Smooth muscle cell of the coronary artery (primary cell): ENCODE measurements around the gene HSDL1. TPM values are rescaled to one million over a fixed set of nuclear protein-coding genes. Genes with fewer than 3 reads are reported as not detected.

Experiments
- total RNA-seq: library from RNA; depleted of rRNA; stranded (reverse); fragments of >200 nt; gene quantifications from 2 replicates; pipeline ENCODE4 v1.2.3, GENCODE V29; 2014; ENCODE audit warnings: low replicate concordance

HSDL1 gene
- total RNA-seq: 16.5 and 20.6 TPM in 2 replicates

DNA sequence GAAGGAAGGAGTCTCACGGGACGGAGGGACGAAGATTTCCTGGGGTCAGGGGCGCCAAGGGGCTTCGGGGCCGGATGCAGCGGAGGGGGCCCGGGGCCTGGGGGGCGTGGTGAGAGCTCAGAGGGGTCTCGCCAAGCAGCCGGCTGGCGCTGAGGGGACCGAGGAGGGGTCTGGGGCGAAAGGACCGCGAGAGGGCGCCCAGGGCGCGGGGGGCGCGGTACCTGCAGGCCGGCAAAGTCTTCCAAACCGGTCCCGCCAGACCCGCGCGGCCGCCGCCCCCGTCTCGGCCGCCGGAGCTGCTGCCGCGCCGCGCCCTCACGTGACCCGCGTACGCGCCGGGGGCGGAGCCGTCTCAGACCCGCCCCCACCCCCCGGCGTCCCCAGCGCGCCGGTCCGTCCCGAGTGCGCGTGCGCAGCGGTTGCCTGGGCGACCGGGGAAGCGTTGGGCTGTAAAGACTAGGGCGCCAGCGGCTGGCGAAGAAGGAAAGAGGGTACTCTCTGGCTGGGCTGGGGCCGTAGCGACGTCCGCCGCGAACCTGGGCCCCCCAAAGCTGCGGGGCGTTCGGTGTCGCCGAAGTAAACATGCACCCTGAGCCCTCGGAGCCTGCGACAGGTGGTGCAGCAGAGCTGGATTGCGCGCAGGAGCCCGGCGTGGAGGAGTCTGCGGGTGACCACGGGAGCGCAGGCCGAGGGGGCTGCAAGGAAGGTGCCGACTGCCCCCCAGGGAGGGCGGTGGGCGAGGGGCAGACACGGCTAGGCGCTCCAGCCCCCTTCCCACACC, at the start of gene HSDL1, which contains the start of gene DNAAF1:
TSS of gene HSDL1 (minus strand) at position 319 of the 781 bp plus-strand sequence. CDS start 13,856 bp downstream, outside the sequence.
TSS of gene DNAAF1 (plus strand) at position 450 of the 781 bp plus-strand sequence. CDS start at position 583, 133 bp downstream.

DNA sequence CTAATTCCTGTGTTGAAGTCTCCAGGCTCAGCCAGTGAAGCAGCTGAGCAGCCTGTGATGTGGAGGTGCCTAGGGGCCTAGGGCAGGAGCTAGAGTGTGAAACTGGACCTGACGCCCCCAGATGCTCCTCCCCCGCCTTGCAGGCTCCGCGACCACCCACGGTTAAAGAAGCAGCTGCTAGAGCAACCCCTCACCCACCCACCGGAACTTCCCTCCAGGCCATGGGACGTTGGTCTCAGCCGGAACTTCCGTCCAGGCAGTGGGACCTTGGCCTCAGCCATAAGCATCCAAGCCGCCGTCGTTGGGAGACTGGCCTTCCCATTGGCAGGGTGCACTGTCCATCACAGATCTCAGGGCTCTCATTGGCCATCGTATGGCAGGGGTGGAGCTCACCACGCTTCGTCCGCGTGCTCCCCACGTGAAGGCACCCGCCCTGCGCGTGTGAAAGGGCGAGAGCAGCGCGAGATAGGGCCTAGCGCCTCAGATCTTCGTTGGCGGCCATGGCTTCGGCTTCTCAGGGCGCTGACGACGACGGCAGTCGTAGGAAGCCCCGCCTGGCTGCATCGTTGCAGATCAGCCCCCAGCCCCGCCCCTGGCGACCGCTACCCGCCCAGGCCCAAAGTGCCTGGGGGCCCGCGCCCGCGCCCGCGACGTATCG, 45.9 kb upstream of the HSDL1 start, which contains the start of gene ADAD2:
TSS of gene ADAD2 (plus strand) at position 427 of the 658 bp plus-strand sequence. CDS start at position 501, 74 bp downstream.

DNA sequence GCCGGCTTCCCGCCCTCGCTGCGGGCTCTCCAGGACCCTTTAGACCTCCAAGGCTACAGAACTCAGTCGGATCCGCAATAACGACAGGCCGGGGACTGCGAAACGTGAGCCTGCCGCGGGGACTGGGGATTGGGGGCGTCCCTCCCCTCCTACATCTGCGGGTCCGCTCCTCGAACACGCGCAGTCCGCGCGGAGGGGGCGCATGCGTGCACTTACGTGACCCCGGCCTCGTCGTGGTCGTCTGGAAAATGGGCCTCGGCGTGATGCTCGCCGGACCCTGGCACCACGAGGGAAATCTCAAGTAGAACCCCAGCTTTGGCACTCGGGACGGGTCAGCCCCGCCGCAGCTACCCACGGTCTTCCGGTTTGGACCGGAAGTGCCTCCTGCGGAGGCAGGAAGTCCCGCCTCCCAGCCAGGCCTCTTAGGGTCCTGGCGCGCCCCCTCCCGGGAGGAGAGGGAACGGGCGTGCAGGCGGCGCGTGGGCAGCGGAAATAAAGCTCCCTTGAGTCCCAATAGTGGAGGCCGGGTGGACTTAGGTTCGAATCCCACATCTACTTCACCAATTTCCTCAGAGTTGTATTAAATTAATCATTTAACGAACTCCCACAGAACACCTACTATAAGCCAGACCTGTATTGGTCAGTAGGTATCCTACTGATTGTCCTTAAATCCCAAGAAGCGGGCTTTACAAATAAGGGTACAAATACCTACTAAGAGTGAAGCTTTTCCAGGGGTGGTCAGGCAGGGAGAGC, 41.9 kb upstream of the HSDL1 start, which contains the start of gene TAF1C:
TSS of gene TAF1C (minus strand) at position 373 of the 753 bp plus-strand sequence. CDS start 2,069 bp downstream, outside the sequence.

DNA sequence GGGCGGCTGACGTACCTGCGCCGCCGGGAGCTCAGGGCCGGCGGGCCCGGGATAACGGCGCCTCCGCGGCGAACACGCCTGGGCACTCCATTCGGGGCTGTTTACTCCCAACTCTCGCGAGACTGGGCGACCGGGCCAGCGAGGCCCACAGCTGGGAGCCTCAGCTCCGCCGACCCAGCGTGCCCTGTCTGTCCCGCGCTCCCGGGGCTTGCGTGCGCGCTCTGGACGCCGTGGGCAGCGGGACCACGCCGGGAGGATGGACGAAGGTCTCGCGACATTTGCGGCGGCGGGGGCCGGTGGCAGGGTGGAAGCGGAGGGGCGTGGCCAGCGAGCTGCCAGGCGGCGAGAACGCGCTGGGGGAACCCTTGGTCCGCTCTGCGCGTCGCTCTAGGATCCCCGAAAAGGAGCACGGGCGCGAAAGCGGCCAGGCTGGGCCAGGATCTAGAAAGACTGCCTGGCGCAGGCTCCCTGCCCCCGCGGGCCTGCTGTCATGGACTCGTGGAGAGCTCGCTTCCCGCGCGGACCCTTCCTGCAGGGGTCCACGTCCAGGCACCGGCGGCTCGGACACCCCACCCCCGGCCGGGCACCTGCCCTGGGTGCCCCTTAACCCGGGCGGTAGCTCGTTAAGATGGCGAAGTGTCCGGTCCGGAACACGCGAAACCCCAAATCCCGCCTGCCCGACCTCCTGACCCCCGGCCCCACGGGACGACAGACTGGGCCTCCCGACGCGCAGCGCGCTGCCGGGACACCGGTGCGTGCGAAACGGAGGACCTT, 28.1 kb downstream of the HSDL1 start, which contains the start of gene MBTPS1:
TSS of gene MBTPS1 (minus strand) at position 223 of the 774 bp plus-strand sequence. CDS start 15,159 bp downstream, outside the sequence.

Other genes with a start within 250 kb of the HSDL1 start
- 2.2 and 5.9 TPM in 2 replicates for gene MLYCD, start 246.1 kb downstream of the HSDL1 start, total RNA-seq
- 0.59 and 1.6 TPM in 2 replicates for gene OSGIN1, start 191.9 kb downstream of the HSDL1 start, total RNA-seq
- gene NECAB2, start 176.9 kb downstream of the HSDL1 start, total RNA-seq: 0.12 and 0.53 TPM in 2 replicates
- gene SLC38A8, start 102.4 kb downstream of the HSDL1 start, total RNA-seq: not detected in 2 replicates
- 97.0 and 124 TPM in 2 replicates for gene MBTPS1, start 28.2 kb downstream of the HSDL1 start, total RNA-seq
- not detected in 2 replicates for gene DNAAF1, start 131 bp upstream of the HSDL1 start, total RNA-seq
- gene TAF1C, start 41.9 kb upstream of the HSDL1 start, total RNA-seq: 7.7 and 15.6 TPM in 2 replicates
- not detected in 2 replicates for gene ADAD2, start 46.0 kb upstream of the HSDL1 start, total RNA-seq
- not detected in 2 replicates for gene KCNG4, start 94.8 kb upstream of the HSDL1 start, total RNA-seq
- 0.45 and 0.47 TPM in 2 replicates for gene WFDC1, start 149.7 kb upstream of the HSDL1 start, total RNA-seq
- not detected in 2 replicates for gene ATP2C2, start 223.4 kb upstream of the HSDL1 start, total RNA-seq